ENCODE results near the gene KLHL21.

GRCh38 chr1:6614019-6614928 lies 11.6 kb upstream of the KLHL21 start:
- TF ChIP-seq CTCF (IDR thresholded peaks at IDR 0.05; ENCODE audit: low read depth, low read length, missing input control): no peak
- no peak for TF ChIP-seq HNF4G (IDR thresholded peaks at IDR 0.05)
- TF ChIP-seq GABPA (IDR thresholded peaks at IDR 0.05 in 1 of 2, conservative IDR thresholded peaks at IDR 0.05 in 1 of 2): no peak
- TF ChIP-seq YY1 (IDR thresholded peaks at IDR 0.05): no peak
- TF ChIP-seq NR2F2 (IDR thresholded peaks at IDR 0.05): no peak
